SU-DHL-6 (cell line): ENCODE measurements around the gene CACNA2D4.

Experiments
- CTCF ChIP-seq: fragments of 200-600 bp; sonication (generic); IDR thresholded peaks from one replicate; pipeline ENCODE4 v1.5.1; 2017; ENCODE audit warnings: antibody characterized with exemption, mild to moderate bottlenecking, low read length, moderate library complexity; ENCODE audit not compliant: insufficient read depth, poor library complexity, severe bottlenecking
- EZH2phosphoT487 ChIP-seq: fragments of 200-600 bp; sonication (generic), shearing (Covaris generic); conservative IDR thresholded peaks from 2 replicates; pipeline ENCODE4 v1.6.1; 2018; ENCODE audit warnings: mild to moderate bottlenecking, antibody characterized with exemption, low read length, moderate library complexity, mixed read lengths

GRCh38 chr12:1798641-1799020 is 119.8 kb downstream of the CACNA2D4 start:
- no peak for TF ChIP-seq CTCF
- no peak for TF ChIP-seq EZH2phosphoT487
